ENCODE measurements around the gene CDH23. TPM values are rescaled to one million over a fixed set of nuclear protein-coding genes. Genes with fewer than 3 reads are reported as not detected.

The CDH23 gene
- polyA plus RNA-seq, 1 donor (not counting 4 experiments of a cell fraction or from before 2014, with no cell fraction given), result 0.01 TPM

GRCh38 chr10:71522442-71523144 lies 125.9 kb downstream of the CDH23 start:
- DNase-seq (ENCODE audit: low read depth, low spot score) (no peak), FAIRE-seq (no peak)
- no peak overlapping the region for H3K4me3 ChIP-seq (ENCODE audit: control insufficient read depth in 2 of 3, extremely low read depth in 1 of 3, insufficient read depth in 2 of 3, low read depth in 1 of 3, low read length in 3 of 3)
- H3K36me3 ChIP-seq (ENCODE audit: control insufficient read depth in 2 of 2, extremely low read depth in 1 of 2, insufficient read depth in 2 of 2, low read length in 2 of 2), result no peaks in the 10 kb centered on the region
- H2AFZ ChIP-seq (ENCODE audit: control insufficient read depth, low read length), result no peak overlapping the region
- no peaks in the 10 kb centered on the region for H3K79me2 ChIP-seq (ENCODE audit: control insufficient read depth, insufficient read depth, low read length)
- peaks cover 9% of the 10 kb centered on the region for H3K4me1 ChIP-seq (ENCODE audit: control insufficient read depth, extremely low read depth, insufficient read depth, low read length)
- no peak overlapping the region for H3K27ac ChIP-seq (ENCODE audit: control insufficient read depth, insufficient read depth, low read length)
- no peak overlapping the region for H3K9ac ChIP-seq (ENCODE audit: control insufficient read depth, extremely low read depth, insufficient read depth, low read length)
- no peaks in the 10 kb centered on the region for H3K9me1 ChIP-seq (ENCODE audit: control insufficient read depth, extremely low read depth, insufficient read depth, low read length)
- H3K27me3 ChIP-seq (ENCODE audit: control insufficient read depth, extremely low read depth, insufficient read depth, low read length), result no peaks in the 10 kb centered on the region
- H4K20me1 ChIP-seq (ENCODE audit: control insufficient read depth, extremely low read depth, insufficient read depth, low read length), result no peaks in the 10 kb centered on the region
- TF ChIP-seq EZH2 (IDR thresholded peaks at IDR 0.05; ENCODE audit: low read length) (no peak), CTCF (optimal IDR thresholded peaks at IDR 0.05 in 1 of 3, IDR thresholded peaks at IDR 0.05 in 1 of 3, conservative IDR thresholded peaks at IDR 0.05 in 1 of 3; ENCODE audit: extremely low read depth in 1 of 3, insufficient read depth in 2 of 3, low read length in 3 of 3) (peak in 1 of 3 experiments; percentile 48)
- dilution Hi-C loops (cut with MboI; ENCODE audit: extremely low pct_ligation_motif_present, low sequenced_read_pairs), result no loop called here
- H3K4me2 ChIP-seq (ENCODE audit: control insufficient read depth, extremely low read depth, insufficient read depth, low read depth, low read length), result no peak overlapping the region
- no peaks in the 10 kb centered on the region for H3K9me3 ChIP-seq (ENCODE audit: control insufficient read depth, low read depth, low read length)

- Histone ChIP-seq H3K9me3 (ENCODE audit: control insufficient read depth, low read depth, low read length) (no peaks in the 10 kb centered on the region), H3K4me1 (ENCODE audit: control insufficient read depth, extremely low read depth, insufficient read depth, low read length) (peaks cover 10% of the 10 kb centered on the region), H3K4me3 (ENCODE audit: control insufficient read depth in 2 of 3, extremely low read depth in 1 of 3, insufficient read depth in 2 of 3, low read depth in 1 of 3, low read length in 3 of 3) (no peak overlapping the region), H4K20me1 (ENCODE audit: control insufficient read depth, extremely low read depth, insufficient read depth, low read length) (no peaks in the 10 kb centered on the region), H3K27ac (ENCODE audit: control insufficient read depth, insufficient read depth, low read length) (no peak overlapping the region), H3K79me2 (ENCODE audit: control insufficient read depth, insufficient read depth, low read length) (no peaks in the 10 kb centered on the region), H3K36me3 (ENCODE audit: control insufficient read depth in 2 of 2, extremely low read depth in 1 of 2, insufficient read depth in 2 of 2, low read length in 2 of 2) (no peaks in the 10 kb centered on the region), H3K27me3 (ENCODE audit: control insufficient read depth, extremely low read depth, insufficient read depth, low read length) (no peaks in the 10 kb centered on the region), H3K9me1 (ENCODE audit: control insufficient read depth, extremely low read depth, insufficient read depth, low read length) (no peaks in the 10 kb centered on the region), H3K9ac (ENCODE audit: control insufficient read depth, extremely low read depth, insufficient read depth, low read length) (no peak overlapping the region), H2AFZ (ENCODE audit: control insufficient read depth, low read length) (no peak overlapping the region), H3K4me2 (ENCODE audit: control insufficient read depth, extremely low read depth, insufficient read depth, low read depth, low read length) (no peak overlapping the region)
- DNase-seq (ENCODE audit: low read depth, low spot score) (no peak), FAIRE-seq (no peak)
- dilution Hi-C loops (cut with MboI; ENCODE audit: extremely low pct_ligation_motif_present, low sequenced_read_pairs), result no loop called here
- TF ChIP-seq CTCF (optimal IDR thresholded peaks at IDR 0.05 in 1 of 3, IDR thresholded peaks at IDR 0.05 in 1 of 3, conservative IDR thresholded peaks at IDR 0.05 in 1 of 3; ENCODE audit: extremely low read depth in 1 of 3, insufficient read depth in 2 of 3, low read length in 3 of 3) (no peak), EZH2 (IDR thresholded peaks at IDR 0.05; ENCODE audit: low read length) (no peak)
Observed at GRCh38 chr10:71523756-71524155, 127.0 kb downstream of the CDH23 start.
